RPMI8226 (cell line): Measurements from ENCODE around the gene VWA8.
"Not testable (repeated sequence)": the region's sequence is repeated elsewhere in the genome, so short reads cannot be mapped to it uniquely, and the experiment has no call there.

Experiments used
- DNase-seq: peaks from one replicate; pipeline ENCODE4 v3.0.0-alpha.2; 2015

VWA8 gene

DNA sequence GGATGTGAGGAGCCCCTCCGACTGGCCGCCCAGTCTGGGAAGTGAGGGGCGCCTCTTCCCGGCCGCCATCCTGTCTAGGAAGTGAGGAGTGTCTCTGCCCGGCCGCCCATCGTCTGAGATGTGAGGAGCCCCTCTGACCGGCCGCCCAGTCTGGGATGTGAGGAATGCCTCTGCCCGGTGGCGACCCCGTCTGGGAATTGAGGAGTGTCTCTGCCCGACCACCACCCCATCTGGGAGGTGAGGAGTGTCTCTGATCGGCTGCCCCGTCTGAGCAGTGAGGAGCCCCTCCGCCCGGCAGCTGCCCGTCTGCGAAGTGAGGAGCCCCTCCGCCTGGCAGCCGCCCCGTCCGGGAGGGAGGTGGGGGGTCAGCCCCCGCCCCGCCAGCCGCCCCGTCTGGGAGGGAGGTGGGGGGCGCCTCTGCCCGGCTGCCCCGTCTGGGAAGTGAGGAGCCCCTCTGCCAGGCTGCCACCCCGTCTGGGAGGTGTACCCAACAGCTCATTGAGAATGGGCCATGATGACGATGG, 389.0 kb downstream of the VWA8 start:
- not testable (repeated sequence) for DNase-seq

- DNase-seq: no peak
Measured at GRCh38 chr13:41568972-41569351, 391.9 kb downstream of the VWA8 start.

DNA sequence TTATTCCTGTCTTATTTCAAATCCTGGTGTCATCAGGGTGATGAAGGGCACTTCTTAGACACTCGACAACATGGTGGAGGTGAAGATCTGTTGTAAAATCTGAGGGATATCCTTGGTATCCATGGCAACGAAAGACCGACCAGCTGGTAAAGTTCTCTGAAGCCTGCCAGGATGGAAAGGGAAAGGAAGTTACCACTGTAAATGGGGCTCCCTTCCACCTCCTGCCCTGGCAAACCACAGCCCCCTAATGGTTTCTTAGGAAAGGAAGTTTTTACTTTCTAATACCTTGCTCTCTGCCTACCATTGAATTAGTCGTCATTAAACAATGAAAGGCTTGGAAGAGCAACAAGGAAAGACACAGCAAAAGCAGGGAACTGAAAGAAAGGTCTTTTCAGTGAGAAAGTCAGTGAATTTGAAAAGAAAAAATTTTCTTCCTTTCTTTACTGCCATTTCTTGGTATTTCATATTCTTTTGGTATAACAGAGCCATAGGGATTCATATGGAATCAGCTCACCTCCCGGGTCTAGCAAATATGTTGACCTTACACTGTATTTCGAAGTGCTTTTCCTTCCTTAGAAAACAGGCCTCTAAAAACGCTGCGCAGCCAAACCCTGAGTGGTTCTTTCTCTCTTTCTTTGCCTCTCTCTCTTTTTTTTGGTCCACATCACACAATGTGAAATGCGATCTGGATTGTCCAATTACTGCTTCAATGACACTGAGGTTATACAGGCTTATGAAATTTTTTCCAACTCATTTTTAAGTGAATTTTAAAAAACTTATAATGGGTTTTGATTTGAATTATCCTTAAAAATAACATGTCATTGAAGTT, 392.6 kb downstream of the VWA8 start:
- DNase-seq: no peak

DNA sequence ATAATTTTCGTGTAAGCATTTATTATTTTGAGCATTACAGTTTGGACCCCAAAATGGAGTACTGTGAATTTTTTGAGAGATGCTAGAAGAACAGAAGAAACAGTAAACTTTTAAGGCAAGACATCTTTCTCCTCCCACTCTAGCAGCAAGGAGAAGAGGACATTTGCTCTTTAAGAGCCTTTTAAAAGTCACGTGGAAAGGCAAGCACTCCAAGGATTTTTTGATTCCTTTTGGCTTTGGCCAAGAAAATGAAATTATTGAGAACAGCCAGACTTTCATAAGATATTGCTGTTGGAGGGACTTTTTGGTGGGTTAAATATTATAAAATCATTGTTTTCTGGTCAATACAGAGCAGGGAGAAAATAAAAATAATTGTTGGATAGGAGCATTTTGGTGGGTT, 393.5 kb downstream of the VWA8 start:
- no peak for DNase-seq

DNA sequence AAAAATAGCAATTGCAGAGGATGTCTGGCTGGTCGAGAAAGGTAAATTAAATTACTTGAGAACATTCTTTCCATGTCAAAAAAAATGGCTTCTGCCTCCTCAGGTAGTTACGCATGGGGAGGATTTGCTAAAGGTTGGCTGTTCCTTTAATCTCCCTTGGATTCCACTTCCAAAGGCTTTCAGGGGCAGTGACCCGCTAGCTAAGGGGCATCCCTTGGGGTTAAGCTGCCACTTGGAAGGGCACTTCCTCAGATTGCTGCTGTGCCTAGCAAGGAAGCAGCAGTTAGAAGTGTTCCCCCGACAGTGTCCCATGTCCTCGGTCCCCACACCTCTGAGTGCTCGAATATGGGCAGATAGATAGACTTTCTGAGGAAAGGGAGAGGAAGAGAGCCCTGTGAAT, 395.1 kb downstream of the VWA8 start:
- DNase-seq: no peak

DNA sequence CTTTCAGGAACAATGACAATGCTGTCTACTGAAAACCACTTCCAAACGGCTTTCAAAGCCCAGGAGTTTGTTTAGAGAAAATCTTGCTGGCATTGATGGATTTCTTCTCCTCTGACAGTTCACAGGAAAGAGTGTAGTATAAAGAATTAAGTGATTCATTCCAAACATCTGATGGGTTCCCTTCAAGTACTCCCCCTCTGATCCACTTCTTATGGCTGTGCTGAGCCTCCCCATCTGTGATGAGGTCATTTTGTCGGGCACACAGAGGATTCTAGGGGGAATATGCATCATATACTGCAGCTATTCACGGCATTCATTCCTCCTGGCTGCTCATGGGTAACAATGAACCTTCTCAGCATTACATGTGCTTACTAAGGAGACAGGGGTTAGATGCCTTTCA, 395.7 kb downstream of the VWA8 start:
- DNase-seq: no peak

- no peak for DNase-seq
Measured at GRCh38 chr13:41563984-41564365, 396.9 kb downstream of the VWA8 start.

- DNase-seq: no peak
Measured at GRCh38 chr13:41563341-41563983, 397.4 kb downstream of the VWA8 start.

GRCh38 chr13:41562541-41563178, 398.2 kb downstream of the VWA8 start:
- DNase-seq: no peak

GRCh38 chr13:41562083-41562482, 398.8 kb downstream of the VWA8 start:
- no peak for DNase-seq

DNA sequence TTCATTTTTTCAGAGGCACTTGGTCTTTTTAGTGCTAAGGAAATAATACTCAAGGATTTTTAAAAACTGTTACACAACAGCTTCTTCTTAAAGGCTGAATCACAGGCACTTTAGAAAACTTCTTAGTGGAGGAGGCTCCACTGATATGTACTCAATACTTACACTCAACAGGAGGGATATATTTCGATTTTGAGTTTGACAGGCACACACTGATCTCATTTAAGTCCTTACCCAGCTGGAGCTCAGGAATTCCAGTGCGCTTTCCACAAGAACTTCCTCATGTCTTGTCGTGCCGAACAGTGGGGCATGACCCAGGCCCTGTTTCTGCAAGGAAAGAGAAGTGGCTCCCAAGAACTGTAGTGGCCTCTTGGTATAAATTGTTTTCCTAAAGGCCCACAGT, 399.7 kb downstream of the VWA8 start:
- no peak for DNase-seq

DNA sequence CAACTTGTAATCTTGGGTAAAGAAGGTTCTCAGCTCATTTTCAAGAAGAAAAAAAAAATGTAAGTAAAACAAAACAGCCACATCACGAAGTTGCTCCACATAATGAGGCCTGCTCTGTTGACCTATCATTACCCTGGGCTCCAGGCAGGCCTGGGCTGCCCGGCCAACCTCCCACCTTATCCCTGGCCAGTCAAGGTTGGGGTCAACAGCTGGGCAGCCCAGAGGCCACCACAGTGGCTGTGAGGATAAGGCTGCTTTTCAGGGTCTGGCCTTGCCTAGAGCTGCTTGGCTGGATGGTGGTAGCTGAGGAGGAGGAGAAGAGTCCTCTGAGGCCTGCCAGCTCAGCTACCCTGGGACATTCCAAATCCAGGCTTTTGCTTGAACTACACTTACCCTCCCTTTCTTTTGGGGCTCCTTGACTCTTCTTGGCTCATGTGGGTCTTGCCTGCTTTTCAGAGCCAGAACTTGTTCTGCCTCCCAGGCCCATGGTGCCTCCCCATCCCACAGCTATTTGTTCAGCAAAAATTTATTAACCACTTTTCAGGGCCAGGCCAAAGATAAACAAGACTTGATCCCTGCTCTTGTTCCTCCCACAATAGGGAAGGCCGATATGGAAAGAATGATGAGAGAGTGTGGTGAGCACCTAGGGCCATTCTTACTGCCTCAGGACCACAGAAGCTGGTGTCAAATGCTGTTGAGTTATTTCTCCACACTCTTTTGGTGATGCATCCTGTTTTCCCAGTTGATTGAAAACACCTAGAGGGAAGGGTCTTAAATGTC, 401.9 kb downstream of the VWA8 start:
- DNase-seq: no peak

DNA sequence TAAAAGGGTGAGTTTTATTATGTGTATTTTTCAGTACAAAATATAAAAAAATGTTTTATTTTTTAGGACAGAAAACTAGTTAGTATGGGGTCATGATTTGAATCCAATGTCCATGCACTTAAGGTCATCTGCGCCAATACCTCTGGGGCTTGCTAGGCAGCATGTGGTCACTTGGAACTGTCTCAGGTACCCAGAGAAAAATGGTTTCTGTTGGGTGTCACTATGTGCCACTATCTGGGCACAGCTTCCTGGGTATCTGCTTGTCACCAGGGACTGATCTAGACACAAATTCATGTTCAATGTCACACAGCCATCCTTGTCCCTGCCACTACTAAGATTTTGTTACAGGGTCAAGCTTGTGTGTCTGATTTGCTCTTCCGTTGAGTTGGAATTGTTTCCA, 403.2 kb downstream of the VWA8 start:
- no peak for DNase-seq

- no peak for DNase-seq
Measured at GRCh38 chr13:41554626-41555386, 406.1 kb downstream of the VWA8 start.

DNA sequence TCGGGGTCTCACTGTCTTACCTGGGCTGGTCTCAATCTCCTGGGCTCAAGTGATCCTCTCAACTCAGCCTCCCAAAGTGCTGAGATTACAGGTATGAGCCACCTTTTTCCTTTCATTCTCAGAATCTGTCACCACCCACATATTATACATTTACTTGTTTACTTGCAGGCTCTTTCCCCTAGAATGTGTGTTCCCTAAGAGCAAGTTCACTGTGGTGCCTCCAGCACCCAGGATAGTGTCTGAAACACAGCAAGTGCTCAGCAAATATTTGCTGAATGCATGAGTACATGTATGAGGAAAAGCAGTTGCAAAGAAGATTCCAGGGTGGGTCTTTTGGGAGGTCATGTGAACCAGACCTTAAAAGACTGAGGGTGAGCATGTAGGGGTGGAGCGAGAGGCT, 406.7 kb downstream of the VWA8 start:
- DNase-seq: no peak

DNA sequence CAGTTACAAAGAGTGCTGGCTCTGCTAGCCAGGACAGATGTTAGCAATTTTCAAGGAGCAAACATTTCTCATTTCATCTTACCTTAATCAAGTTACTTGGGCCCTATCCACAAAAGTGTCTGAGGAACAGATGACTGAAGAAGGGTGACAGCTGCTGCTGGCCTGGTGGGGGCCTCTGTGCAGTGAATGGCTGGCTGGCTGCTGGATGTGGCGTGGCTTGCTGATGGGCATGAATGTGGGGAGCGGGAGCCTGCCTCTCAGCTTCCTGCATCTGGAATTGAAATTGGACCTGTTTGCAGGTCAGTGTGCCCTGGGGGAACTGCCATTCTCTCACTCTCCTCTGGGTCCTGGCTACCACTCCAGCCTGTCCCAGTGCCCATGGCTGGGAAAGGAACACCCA, 408.9 kb downstream of the VWA8 start:
- DNase-seq: no peak

DNA sequence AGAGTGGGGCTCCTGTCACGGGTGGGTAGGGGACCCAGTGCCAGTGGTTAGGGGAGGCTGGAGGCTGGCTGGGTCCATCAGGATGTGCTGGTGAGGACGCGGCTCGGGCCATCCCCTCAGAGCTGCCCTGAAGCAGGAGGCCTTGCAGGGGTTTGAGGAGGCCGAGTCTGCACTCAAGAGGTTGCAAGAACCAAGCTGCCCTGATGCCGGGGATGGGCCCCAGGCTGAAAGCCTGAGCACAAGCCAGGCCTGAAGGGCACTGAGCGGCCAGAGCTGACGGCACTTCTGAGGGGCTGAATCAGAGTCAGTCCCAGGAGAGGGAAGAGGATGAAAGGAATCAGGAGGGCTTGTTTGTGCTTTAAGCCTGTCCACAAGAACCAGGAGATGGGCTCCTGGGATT, 410.6 kb downstream of the VWA8 start:
- DNase-seq: no peak

GRCh38 chr13:41549491-41549890, 411.4 kb downstream of the VWA8 start:
- DNase-seq: no peak

DNA sequence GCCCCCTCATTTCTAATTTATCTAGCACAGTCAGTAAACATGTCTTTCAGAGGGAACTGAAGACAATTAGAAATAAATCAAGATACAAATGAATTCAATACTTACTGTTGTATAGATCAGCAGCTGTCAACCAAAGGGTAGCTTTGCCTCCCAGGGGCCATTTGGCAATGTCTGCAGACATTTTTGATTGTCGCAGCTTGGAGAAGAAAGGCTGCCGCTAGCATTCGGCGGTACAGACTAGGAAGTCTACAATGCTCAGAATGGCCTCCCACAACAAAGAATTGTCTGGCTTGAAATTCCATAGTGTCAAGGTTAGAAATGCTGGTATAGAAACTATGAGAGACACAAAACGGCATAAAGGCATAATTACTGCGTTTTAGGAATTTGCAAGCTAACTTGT, 412.0 kb downstream of the VWA8 start:
- no peak for DNase-seq

DNA sequence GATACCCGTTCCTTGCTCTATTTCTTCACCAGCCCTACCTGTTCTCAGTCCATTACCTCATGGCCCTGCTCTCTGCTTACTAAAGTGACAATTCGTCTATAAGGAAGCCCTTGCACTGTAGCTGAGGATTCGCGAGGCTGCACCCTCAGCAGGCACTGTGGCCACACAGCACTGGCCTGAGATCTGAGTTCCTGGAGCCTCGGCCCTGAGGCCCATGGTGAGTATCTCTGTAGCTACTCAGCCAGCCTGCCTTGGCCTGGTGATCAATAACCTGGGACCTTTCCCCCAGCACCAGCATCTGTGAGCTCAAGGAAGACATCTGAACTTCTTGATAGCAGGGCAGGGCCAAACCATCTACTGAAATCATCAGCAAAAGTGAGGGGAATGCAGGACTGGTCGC, 412.9 kb downstream of the VWA8 start:
- no peak for DNase-seq

- no peak for DNase-seq
Measured at GRCh38 chr13:41547251-41548000, 413.5 kb downstream of the VWA8 start.
